ENCODE results near the gene OSGEP. TPM values are rescaled to one million over a fixed set of nuclear protein-coding genes. Genes with fewer than 3 reads are reported as not detected.

The OSGEP gene
- total RNA-seq, 2 donors from 2014 or later: 48.9 to 55.3 TPM

- Mint-ChIP-seq H3K27me3 (no peaks in the 10 kb centered on the region), H3K36me3 (ENCODE audit: low read depth) (peaks cover 2% of the 10 kb centered on the region), H3K4me3 (no peak within 1 kb of the TSS), H3K27ac (no peak within 1 kb of the TSS), H3K4me1 (peaks cover 10% of the 10 kb centered on the region)
- no peaks in the 10 kb centered on the region for H3K9me3 ChIP-seq (ENCODE audit: control insufficient read depth, low read length, poor library complexity, severe bottlenecking)
- ATAC-seq (no peak), DNase-seq (no peak)
Measured at GRCh38 chr14:20435582-20436362, 18.8 kb downstream of the OSGEP start, which contains the start of gene KLHL33. TSS of gene KLHL33 (minus strand) at chr14:20436166. CDS start at chr14:20435811, 355 bp downstream.

DNA sequence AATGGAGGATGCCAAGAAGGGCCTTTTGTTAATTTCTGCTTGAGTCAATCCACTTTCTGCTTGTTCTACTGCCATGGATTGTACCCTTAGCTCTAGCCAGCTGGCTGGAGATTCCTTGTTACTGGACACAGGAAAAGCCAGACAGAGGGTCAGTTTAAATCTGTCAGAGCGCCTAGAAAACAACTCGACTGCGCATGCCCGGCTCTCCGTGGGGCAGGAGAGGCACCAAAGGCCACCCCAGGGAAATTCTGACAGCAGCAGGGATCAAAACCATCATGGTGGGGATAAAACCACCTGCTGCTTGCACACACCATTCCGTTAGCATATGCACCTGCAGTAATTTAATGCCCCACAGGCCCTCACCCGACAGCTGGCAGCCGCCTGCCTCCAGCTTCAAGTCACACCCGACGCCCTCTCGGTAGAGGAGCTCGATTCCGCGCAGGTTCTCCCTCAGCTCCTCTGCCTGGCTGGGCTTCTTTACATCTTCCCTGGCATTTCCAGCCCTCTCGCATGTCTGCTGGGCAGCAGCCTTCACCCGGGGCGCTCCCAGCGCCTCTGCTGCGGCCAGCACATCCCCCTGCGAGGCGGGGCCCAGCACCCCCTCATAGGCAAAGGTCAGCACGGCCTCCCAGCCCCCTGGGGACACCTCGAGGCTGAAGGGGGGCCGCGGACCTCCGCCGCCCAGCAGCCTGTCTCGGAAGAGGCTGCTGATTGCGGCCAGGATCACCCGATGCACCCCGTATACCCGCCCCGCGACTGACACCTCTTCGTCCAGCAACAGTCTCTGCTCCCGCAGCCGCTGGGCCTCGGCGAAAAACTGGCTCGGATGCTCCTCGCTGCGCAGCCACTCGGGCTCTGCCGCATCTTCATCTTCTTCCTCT lies 19.7 kb downstream of the OSGEP start:
- Mint-ChIP-seq H3K36me3 (ENCODE audit: low read depth) (peaks cover 2% of the 10 kb centered on the region), H3K27me3 (no peaks in the 10 kb centered on the region), H3K4me3 (no peak overlapping the region), H3K4me1 (peaks cover 4% of the 10 kb centered on the region), H3K27ac (no peak overlapping the region)
- DNase-seq (no peak), ATAC-seq (no peak)
- H3K9me3 ChIP-seq (ENCODE audit: control insufficient read depth, low read length, poor library complexity, severe bottlenecking): no peaks in the 10 kb centered on the region

GRCh38 chr14:20429801-20430669 lies 24.6 kb downstream of the OSGEP start:
- H3K27ac Mint-ChIP-seq: no peak overlapping the region
- H3K4me1 Mint-ChIP-seq: peaks cover 11% of the 10 kb centered on the region
- H3K4me3 Mint-ChIP-seq: no peak overlapping the region
- H3K9me3 ChIP-seq (ENCODE audit: control insufficient read depth, low read length, poor library complexity, severe bottlenecking): no peaks in the 10 kb centered on the region
- H3K27me3 Mint-ChIP-seq: no peaks in the 10 kb centered on the region
- no peak for ATAC-seq
- H3K36me3 Mint-ChIP-seq (ENCODE audit: low read depth): no peaks in the 10 kb centered on the region
- DNase-seq: no peak

- no peak for DNase-seq
- H3K4me1 Mint-ChIP-seq: peaks cover 11% of the 10 kb centered on the region
- no peaks in the 10 kb centered on the region for H3K9me3 ChIP-seq (ENCODE audit: control insufficient read depth, low read length, poor library complexity, severe bottlenecking)
- H3K36me3 Mint-ChIP-seq (ENCODE audit: low read depth): no peaks in the 10 kb centered on the region
- no peak overlapping the region for H3K27ac Mint-ChIP-seq
- no peak overlapping the region for H3K4me3 Mint-ChIP-seq
- H3K27me3 Mint-ChIP-seq: no peaks in the 10 kb centered on the region
- ATAC-seq: no peak
Measured at GRCh38 chr14:20428802-20429201, 25.8 kb downstream of the OSGEP start.

DNA sequence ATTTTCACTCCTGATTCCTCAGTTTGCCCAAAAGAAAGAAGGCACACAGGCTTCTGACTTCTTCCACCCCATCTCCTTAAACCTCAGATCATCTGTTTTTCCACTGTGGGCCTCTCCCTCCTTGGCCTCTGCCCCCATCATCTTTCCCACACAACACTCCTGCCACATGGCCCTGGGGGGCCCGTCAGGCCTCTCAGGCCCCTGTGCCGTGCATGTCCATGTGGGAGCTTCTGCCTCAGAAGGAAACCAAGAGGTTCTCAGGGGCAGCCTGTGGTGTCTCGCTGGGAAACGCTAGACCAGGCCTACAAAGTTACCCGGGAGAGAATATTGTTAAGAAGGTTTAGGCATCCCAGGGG lies 26.6 kb downstream of the OSGEP start:
- Mint-ChIP-seq H3K27me3 (no peaks in the 10 kb centered on the region), H3K36me3 (ENCODE audit: low read depth) (no peaks in the 10 kb centered on the region), H3K4me1 (peaks cover 11% of the 10 kb centered on the region), H3K27ac (peak overlapping the region; percentile 16), H3K4me3 (no peak overlapping the region)
- ATAC-seq: no peak
- no peaks in the 10 kb centered on the region for H3K9me3 ChIP-seq (ENCODE audit: control insufficient read depth, low read length, poor library complexity, severe bottlenecking)
- DNase-seq: no peak

GRCh38 chr14:20427231-20428009 lies 27.2 kb downstream of the OSGEP start:
- Mint-ChIP-seq H3K4me3 (no peak overlapping the region), H3K27ac (peak overlapping the region; percentile 16), H3K4me1 (peaks cover 11% of the 10 kb centered on the region), H3K27me3 (no peaks in the 10 kb centered on the region), H3K36me3 (ENCODE audit: low read depth) (no peaks in the 10 kb centered on the region)
- no peak for DNase-seq
- ATAC-seq: peak; percentile 35
- no peaks in the 10 kb centered on the region for H3K9me3 ChIP-seq (ENCODE audit: control insufficient read depth, low read length, poor library complexity, severe bottlenecking)

- Mint-ChIP-seq H3K27ac (no peak overlapping the region), H3K27me3 (no peaks in the 10 kb centered on the region), H3K4me3 (no peak overlapping the region), H3K4me1 (peaks cover 11% of the 10 kb centered on the region), H3K36me3 (ENCODE audit: low read depth) (no peaks in the 10 kb centered on the region)
- ATAC-seq: no peak
- H3K9me3 ChIP-seq (ENCODE audit: control insufficient read depth, low read length, poor library complexity, severe bottlenecking): no peaks in the 10 kb centered on the region
- DNase-seq: no peak
Measured at GRCh38 chr14:20424851-20425250, 29.8 kb downstream of the OSGEP start.

DNA sequence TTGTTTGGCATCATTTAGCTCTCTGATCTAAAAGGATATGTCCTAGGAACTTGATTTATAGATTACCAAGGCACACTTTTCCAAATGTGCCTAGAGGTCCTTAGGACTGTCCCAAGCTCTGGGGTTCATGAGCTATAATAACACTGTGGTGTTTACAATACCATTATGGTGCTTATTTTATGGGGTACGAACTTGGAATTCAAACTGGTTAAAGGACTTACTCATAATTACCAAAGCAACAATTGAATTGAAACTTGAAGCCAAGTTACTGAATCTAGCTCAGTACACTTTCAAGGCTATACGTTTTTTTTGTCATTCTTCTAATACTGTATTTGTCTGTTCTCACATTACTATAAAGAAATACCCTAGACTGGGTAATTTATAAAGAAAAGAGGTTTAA lies 31.7 kb downstream of the OSGEP start:
- H3K27ac Mint-ChIP-seq: no peak overlapping the region
- no peak for ATAC-seq
- H3K36me3 Mint-ChIP-seq (ENCODE audit: low read depth): peaks cover 2% of the 10 kb centered on the region
- no peak overlapping the region for H3K4me3 Mint-ChIP-seq
- no peak for DNase-seq
- no peaks in the 10 kb centered on the region for H3K27me3 Mint-ChIP-seq
- H3K9me3 ChIP-seq (ENCODE audit: control insufficient read depth, low read length, poor library complexity, severe bottlenecking): no peaks in the 10 kb centered on the region
- H3K4me1 Mint-ChIP-seq: peaks cover 8% of the 10 kb centered on the region

DNA sequence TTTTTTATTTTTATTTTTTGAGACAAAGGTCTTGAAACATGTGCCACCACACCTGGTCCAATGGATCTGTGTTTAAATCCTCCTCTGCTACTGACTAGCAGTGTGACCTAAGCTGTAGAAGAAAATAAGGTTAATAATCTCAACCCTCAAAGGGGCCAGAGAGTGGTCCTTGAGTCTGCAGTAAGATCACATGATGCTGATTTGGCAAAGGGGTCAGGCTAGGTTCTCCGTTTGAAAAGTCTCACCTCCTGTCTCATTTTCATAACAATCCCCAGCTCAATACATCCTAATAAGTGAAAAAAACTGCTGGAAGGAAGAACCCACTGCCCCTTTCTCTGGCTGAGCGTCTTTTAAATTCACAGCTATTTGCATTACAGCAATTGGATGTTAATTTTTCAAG lies 33.3 kb downstream of the OSGEP start:
- no peak for ATAC-seq
- H3K4me3 Mint-ChIP-seq: no peak overlapping the region
- peaks cover 2% of the 10 kb centered on the region for H3K4me1 Mint-ChIP-seq
- H3K9me3 ChIP-seq (ENCODE audit: control insufficient read depth, low read length, poor library complexity, severe bottlenecking): no peaks in the 10 kb centered on the region
- H3K36me3 Mint-ChIP-seq (ENCODE audit: low read depth): peaks cover 2% of the 10 kb centered on the region
- H3K27ac Mint-ChIP-seq: no peak overlapping the region
- H3K27me3 Mint-ChIP-seq: no peaks in the 10 kb centered on the region
- DNase-seq: no peak

GRCh38 chr14:20419419-20419818 lies 35.2 kb downstream of the OSGEP start:
- H3K27ac Mint-ChIP-seq: no peak overlapping the region
- no peak for ATAC-seq

GRCh38 chr14:20418501-20418909 lies 36.1 kb downstream of the OSGEP start:
- no peak for ATAC-seq
- Mint-ChIP-seq H3K27me3 (no peaks in the 10 kb centered on the region), H3K4me1 (peaks cover 14% of the 10 kb centered on the region), H3K4me3 (no peak overlapping the region), H3K27ac (peak overlapping the region; percentile 34), H3K36me3 (ENCODE audit: low read depth) (peaks cover 4% of the 10 kb centered on the region)
- no peak for DNase-seq
- no peaks in the 10 kb centered on the region for H3K9me3 ChIP-seq (ENCODE audit: control insufficient read depth, low read length, poor library complexity, severe bottlenecking)

More at GRCh38 chr14:20419419-20419818, 35.2 kb downstream of the OSGEP start:
- Mint-ChIP-seq H3K27me3 (no peaks in the 10 kb centered on the region), H3K4me1 (peaks cover 10% of the 10 kb centered on the region), H3K36me3 (ENCODE audit: low read depth) (peaks cover 2% of the 10 kb centered on the region), H3K4me3 (no peak overlapping the region)
- H3K9me3 ChIP-seq (ENCODE audit: control insufficient read depth, low read length, poor library complexity, severe bottlenecking): no peaks in the 10 kb centered on the region
- no peak for DNase-seq

Measured in T-helper 17 cell (primary cell).